GM18499 (cell line): ENCODE results near the gene GAL3ST1.
"Not testable (repeated sequence)": the region's sequence is repeated elsewhere in the genome, so short reads cannot be mapped to it uniquely, and the experiment has no call there.

Experiments
- ATAC-seq: cut with Tn5 transposase; IDR thresholded peaks from one replicate; pipeline ENCODE4 v1.9.1; 2021; ENCODE audit warnings: moderate number of reproducible peaks; ENCODE audit not compliant: insufficient read depth, unreplicated experiment

Gene GAL3ST1

GRCh38 chr22:30598986-30599385 is 24.5 kb upstream of the GAL3ST1 start:
- no peak for ATAC-seq

GRCh38 chr22:30596886-30597285 is 22.4 kb upstream of the GAL3ST1 start:
- no peak for ATAC-seq

GRCh38 chr22:30596199-30596598 is 21.7 kb upstream of the GAL3ST1 start:
- no peak for ATAC-seq

- ATAC-seq: not testable (repeated sequence)
These were observed 17.9 kb upstream of the GAL3ST1 start for GRCh38 chr22:30592360-30592713.

- ATAC-seq: peak; percentile 85
These were observed 17.3 kb upstream of the GAL3ST1 start, which contains the start of gene PES1 for GRCh38 chr22:30591588-30592359. Gene PES1, minus strand, starts transcription at chr22:30591910. Its CDS starts 77 bp downstream, at chr22:30591833.

GRCh38 chr22:30591191-30591587 is 16.7 kb upstream of the GAL3ST1 start:
- ATAC-seq: no peak

- no peak for ATAC-seq
These were observed 11.9 kb upstream of the GAL3ST1 start for GRCh38 chr22:30586414-30586813.

- ATAC-seq: no peak
These were observed 10.0 kb upstream of the GAL3ST1 start for GRCh38 chr22:30584441-30584840.

GRCh38 chr22:30582788-30583545 is 8.5 kb upstream of the GAL3ST1 start:
- ATAC-seq: no peak

GRCh38 chr22:30582051-30582450 is 7.6 kb upstream of the GAL3ST1 start:
- ATAC-seq: no peak

- ATAC-seq: no peak
These were observed 6.4 kb upstream of the GAL3ST1 start for GRCh38 chr22:30580896-30581295.

GRCh38 chr22:30578481-30578880 is 4.0 kb upstream of the GAL3ST1 start:
- ATAC-seq: no peak

- ATAC-seq: no peak
These were observed 1.4 kb upstream of the GAL3ST1 start for GRCh38 chr22:30575859-30576258.

GRCh38 chr22:30574997-30575671 is 669 bp upstream of the GAL3ST1 start:
- no peak for ATAC-seq

- no peak for ATAC-seq
These were observed 821 bp downstream of the GAL3ST1 start for GRCh38 chr22:30573594-30574094.

GRCh38 chr22:30572840-30573593 is 1.4 kb downstream of the GAL3ST1 start:
- no peak for ATAC-seq

GRCh38 chr22:30572210-30572609 is 2.3 kb downstream of the GAL3ST1 start:
- ATAC-seq: no peak

- no peak for ATAC-seq
These were observed 4.7 kb downstream of the GAL3ST1 start for GRCh38 chr22:30569674-30570202.

GRCh38 chr22:30568137-30568805 is 6.2 kb downstream of the GAL3ST1 start:
- ATAC-seq: no peak
